Measurements from ENCODE around the gene EPHA6.

Gene EPHA6

DNA sequence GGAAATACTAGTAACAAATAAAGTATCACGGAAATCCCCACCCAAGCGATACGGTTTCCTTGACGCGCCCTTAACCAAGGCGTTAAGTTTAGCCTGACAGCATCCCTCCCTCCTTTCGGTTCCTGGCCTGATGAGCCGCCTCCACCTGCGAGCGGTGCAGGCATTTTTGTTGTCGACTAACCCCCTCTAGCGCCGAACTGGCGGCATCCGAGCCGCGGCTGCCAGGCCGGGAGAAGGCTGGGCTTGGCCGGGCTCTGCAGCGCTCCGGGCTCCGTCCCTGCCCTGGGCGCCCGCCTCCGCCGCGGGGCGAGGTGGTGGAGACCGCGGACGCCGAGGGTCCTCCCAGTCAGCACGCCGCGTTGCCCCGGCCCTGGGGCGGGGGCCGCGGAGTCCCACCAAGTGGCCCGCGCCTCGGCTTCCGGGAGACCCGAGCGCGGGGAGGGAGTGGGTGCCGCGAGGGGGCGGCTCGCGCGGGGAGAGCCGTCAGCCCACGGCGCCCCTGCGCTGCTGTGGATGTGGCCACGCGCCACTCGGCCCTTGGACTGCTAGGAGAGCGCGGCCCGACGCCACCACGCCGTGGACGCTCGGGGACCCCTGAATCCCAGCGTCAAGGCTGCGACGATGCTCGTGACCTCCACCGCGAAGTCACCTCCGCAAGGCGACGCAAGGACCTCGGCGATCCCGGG is 1.1 kb upstream of the EPHA6 start:
- DNase-seq (ENCODE audit: low spot score) = peak; percentile 78
- TF ChIP-seq, protein P1, sequence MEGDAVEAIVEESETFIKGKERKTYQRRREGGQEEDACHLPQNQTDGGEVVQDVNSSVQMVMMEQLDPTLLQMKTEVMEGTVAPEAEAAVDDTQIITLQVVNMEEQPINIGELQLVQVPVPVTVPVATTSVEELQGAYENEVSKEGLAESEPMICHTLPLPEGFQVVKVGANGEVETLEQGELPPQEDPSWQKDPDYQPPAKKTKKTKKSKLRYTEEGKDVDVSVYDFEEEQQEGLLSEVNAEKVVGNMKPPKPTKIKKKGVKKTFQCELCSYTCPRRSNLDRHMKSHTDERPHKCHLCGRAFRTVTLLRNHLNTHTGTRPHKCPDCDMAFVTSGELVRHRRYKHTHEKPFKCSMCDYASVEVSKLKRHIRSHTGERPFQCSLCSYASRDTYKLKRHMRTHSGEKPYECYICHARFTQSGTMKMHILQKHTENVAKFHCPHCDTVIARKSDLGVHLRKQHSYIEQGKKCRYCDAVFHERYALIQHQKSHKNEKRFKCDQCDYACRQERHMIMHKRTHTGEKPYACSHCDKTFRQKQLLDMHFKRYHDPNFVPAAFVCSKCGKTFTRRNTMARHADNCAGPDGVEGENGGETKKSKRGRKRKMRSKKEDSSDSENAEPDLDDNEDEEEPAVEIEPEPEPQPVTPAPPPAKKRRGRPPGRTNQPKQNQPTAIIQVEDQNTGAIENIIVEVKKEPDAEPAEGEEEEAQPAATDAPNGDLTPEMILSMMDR (conservative IDR thresholded peaks at IDR 0.05; ENCODE audit: low read depth) = peak; percentile 78
- ChIA-PET POLR2A (ENCODE audit: low non-redundant PET) (no interaction called here), CTCF (interaction anchor here (0.7 to 0.8 kb wide), 2 partner anchors 10 to 1818 kb away, joined by 3 to 4 read pairs; no protein-coding TSS in a partner anchor)
- peak overlapping the region; percentile 40; the same call in 1 of the 2 replicates for H3K27ac ChIP-seq

DNA sequence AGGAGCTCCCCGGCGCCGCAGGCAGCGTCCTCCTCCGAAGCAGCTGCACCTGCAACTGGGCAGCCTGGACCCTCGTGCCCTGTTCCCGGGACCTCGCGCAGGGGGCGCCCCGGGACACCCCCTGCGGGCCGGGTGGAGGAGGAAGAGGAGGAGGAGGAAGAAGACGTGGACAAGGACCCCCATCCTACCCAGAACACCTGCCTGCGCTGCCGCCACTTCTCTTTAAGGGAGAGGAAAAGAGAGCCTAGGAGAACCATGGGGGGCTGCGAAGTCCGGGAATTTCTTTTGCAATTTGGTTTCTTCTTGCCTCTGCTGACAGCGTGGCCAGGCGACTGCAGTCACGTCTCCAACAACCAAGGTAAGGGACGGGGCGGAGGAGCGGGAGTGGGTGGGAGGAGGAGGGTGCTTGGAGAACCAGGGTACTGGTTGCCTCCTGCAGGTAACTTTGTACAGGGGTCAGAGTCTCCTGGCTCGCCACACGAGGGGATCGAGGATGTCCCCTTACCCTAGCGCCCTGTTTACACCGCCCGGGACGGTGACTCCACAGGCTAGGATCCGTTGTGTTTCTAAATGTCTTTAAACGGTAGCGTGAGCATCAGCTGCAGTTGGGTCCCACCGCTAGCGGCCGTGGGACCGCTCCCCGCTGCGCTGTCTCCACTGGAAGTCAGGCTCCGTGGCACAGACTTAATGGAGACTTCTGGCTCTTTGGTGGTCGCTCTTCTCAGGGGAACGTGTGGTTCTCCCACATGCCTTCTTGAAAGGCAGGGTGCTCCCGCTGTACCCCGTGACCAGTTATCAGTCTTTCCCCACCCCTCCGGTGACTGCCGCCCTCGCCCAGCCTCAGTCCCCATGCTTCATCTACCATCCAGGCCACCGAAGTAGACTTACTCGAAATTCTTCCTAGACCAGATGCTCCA is 515 bp downstream of the EPHA6 start:
- POLR2A ChIA-PET (ENCODE audit: low non-redundant PET) = no interaction called here

DNA sequence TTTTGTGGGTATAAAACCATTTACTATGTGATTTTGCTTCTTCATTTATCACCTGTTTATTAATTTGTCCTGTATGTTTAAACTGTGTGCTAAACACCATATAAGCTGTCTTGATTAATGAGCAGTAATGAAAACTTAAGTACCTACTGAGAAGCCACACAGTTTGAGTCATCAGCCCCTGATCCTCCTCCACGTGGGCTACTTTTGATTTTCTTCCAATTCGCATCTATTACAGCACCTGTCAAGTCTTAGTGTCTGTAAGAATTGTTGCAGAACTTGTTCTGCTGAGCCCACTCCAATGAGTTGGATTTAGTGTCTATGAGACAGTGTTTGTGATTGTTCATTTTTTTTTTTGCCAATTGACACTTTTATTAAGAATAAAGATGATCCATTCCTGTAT is 16.8 kb downstream of the EPHA6 start:
- POLR2A ChIA-PET (ENCODE audit: low non-redundant PET) = no interaction called here
- CTCF ChIA-PET = no interaction called here
- DNase-seq (ENCODE audit: low spot score) = peak; percentile 5
- TF ChIP-seq, protein P1 (conservative IDR thresholded peaks at IDR 0.05; ENCODE audit: low read depth) = no peak
- no peak overlapping the region for H3K27ac ChIP-seq

More for the DNA sequence above, 515 bp downstream of the EPHA6 start:
- CTCF ChIA-PET = interaction anchor here (0.6 kb wide), 2 partner anchors 273 to 864 kb away, joined by 3 read pairs; no protein-coding TSS in a partner anchor
- TF ChIP-seq, protein P1 (conservative IDR thresholded peaks at IDR 0.05; ENCODE audit: low read depth) = no peak
- no peak for DNase-seq (ENCODE audit: low spot score)
- no peak overlapping the region for H3K27ac ChIP-seq

DNA sequence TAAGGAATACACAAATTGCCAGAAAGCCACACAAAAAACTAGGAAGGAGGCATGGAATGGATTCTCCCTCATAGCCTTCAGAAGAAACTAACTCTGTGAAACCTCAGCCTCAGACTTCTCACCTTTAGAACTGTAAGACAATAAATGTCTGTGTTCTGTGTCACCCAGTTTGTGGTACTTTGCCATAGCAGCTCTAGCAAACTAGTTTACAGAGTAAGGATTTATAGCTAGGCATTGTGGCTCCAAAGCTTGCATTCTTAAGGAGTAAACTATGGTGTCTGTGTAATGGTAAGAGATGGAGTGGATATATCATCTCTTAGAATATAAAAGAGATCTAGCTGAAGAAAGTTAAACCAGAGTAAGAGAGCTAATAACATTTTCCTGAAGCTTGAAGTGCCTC is 18.9 kb downstream of the EPHA6 start:
- ChIA-PET POLR2A (ENCODE audit: low non-redundant PET) (no interaction called here), CTCF (interaction anchor here (0.9 kb wide), 1 partner anchor 16 kb away, joined by 3 read pairs; no protein-coding TSS in a partner anchor)
- DNase-seq (ENCODE audit: low spot score) = no peak
- no peak overlapping the region for H3K27ac ChIP-seq
- TF ChIP-seq, protein P1 (conservative IDR thresholded peaks at IDR 0.05; ENCODE audit: low read depth) = no peak

DNA sequence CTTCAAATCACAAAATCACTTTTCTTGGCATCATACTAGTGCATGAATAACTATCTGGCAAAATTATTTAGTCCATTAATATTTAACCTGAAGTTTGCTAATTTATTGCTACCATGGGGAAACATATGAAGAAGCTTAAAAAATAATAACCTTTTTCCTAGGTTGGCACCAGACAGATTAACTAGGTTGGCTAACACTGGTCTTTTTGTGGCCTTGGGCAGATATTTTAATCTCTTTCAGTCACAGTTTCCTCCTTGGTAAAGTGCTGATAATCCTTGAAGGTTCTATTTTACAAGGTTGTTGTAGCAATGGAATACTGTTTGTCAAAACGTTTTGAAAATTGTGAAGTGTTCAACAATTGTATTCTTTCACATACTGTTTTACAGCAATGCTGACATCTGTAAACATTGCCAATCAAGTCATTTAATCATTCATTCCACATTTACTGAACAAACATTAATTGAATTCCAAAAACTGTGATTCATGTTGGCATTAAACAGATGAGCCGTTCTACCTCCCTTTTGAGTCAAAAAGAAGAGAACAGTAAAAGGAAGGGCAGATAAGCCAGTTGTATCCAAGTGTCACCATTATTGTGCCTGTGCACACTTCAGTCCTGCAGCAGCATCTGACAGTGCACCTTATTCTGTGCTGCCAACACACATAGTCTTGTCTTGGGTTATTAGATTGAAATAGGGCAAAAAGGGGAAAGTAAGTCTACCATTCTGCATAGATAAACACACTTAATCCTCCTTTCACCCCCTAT is 21.9 kb downstream of the EPHA6 start:
- DNase-seq (ENCODE audit: low spot score) = no peak
- no peak overlapping the region for H3K27ac ChIP-seq
- ChIA-PET CTCF (no interaction called here), POLR2A (ENCODE audit: low non-redundant PET) (no interaction called here)
- TF ChIP-seq, protein P1 (conservative IDR thresholded peaks at IDR 0.05; ENCODE audit: low read depth) = no peak

Measured in RWPE1 (cell line).